SH-SY5Y (cell line): ENCODE measurements around the gene GAS7.

Experiments used
- GATA2 ChIP-seq: IDR thresholded peaks from 2 replicates; pipeline ENCODE4 v1.6.1; 2011; ENCODE audit warnings: mild to moderate bottlenecking, low read depth, low read length
- GATA3 ChIP-seq: IDR thresholded peaks from 2 replicates; pipeline ENCODE4 v1.6.1; 2011; ENCODE audit warnings: low read depth, mild to moderate bottlenecking, low read length, moderate library complexity

Gene GAS7

GRCh38 chr17:10144982-10145381 lies 53.4 kb downstream of the GAS7 start:
- TF ChIP-seq GATA3 (no peak), GATA2 (no peak)

GRCh38 chr17:10144456-10144855 lies 54.0 kb downstream of the GAS7 start:
- TF ChIP-seq GATA2 (no peak), GATA3 (no peak)

DNA sequence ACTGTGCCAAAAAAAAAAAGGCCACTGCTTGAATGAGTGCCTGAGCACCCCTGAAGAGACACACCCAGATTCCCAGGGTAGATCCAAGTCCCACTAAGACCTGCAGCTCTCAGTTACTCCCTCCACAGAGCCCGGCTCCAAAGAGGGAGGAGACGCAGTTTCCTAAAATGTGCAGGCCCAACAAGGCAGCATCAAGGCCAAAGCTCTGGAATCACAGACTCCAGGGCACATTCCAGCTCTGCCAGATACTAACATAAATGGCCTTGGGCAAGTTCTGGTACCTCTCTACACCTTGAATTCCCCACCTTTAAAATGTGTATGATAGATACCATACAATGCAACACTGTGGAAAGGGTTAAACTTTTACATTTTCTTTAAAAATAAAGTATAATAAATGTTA lies 57.0 kb downstream of the GAS7 start:
- no peak for TF ChIP-seq GATA2
- TF ChIP-seq GATA3, result no peak

- no peak for TF ChIP-seq GATA3
- TF ChIP-seq GATA2, result no peak
Observed at GRCh38 chr17:10139577-10139976, 58.8 kb downstream of the GAS7 start.

DNA sequence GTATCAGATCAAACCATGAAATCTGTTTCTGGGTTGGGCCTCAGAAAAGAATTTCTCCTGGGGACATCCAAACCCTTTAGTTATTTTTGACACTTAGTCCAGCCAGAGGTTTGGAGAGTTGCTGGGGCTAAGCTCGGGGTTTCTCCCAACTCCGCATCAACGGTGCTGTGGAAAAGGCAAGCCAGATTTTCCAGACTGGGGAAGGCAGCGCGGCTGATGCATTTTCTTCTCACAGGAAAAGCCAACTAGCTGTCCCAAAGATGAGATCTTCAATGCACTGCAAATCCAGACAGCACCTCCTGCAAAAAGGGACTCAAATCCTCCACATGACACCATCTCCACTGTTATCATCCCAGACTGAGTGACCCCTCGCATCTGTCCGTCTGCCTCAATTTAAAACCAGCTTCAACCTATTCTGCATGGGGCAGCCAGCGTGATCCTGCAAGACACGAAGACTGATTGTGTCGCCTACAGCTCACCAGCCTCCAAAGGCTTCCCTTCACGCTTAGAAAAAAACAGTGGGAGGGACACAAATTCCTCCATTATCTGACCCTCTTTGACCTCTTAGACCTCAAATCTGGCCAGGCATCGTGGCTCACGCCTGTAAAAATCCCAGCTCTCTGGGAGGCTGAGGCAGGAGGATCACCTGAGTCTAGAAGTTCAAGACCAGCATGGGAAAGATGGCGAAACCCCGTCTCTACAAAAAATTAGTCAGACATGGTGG lies 62.0 kb downstream of the GAS7 start:
- TF ChIP-seq GATA2 (no peak), GATA3 (no peak)

DNA sequence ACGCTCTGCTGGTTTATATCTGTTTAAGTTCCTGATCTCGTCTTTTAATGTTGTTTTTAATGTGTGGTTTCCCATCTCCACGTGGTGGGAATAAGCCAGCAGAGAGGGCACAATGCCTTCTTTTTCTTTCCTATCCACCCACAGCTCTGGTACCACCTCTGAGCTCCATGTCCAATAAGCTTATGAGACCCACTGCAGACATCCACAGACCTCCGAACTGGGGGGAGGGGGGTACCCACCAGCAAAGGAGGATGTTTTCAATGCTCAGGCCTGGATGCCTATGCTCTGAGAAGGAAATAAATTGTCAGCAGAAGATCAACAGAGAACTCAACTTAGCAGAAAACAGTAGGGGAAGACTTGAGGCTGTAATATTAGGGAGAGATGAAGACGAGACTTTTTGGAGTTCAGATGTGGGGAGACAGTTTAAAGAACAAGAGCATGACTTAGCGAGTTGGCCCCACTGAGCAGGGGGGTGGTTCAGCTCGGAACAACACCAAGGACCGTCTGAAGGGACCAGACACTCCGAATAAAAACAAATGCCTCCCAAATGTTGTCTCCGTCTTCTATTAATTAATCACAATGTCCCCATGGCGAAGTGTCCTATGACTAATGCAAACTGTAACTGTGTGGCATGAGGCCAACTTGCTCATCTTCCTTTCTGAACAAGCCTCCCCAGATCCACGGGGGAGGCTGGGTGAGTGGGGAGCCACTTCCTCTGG lies 62.7 kb downstream of the GAS7 start:
- TF ChIP-seq GATA3 (no peak), GATA2 (no peak)

DNA sequence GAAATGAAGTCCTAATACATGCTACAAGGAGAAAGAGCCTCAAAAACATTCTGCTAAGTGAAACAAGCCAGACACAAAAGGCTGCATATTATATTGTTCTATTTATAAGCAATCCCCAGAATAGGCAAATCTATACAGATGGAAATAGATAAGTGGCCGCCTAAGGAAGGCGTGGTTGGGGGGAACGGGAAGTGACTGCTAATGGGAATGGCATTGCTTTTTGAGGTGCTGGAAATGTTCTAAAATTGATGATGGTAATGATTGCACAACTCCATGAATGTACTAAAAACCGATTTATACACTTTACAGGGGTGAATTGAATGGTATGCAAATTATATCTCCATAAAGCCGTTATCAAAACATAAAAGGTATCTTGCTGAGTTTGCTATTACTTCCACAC lies 67.7 kb downstream of the GAS7 start:
- TF ChIP-seq GATA3 (no peak), GATA2 (no peak)

DNA sequence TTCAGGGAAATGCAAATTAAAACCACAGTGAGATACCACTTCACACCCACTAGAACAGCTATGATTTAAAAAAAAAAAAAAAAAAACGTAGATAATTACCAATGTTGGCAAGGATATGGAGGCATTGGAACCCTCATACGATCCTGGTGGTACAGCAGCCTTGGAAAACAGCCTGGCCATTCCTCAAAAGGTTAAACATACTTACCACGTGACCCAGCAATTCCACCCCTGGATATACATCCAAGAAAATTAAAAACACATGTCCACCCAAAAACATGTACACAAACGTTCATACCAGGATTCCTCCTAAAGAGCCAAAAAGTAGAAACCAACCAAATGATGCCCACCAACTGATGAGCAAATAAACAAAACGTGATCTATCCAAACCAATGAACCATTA lies 68.1 kb downstream of the GAS7 start:
- no peak for TF ChIP-seq GATA3
- TF ChIP-seq GATA2, result no peak

DNA sequence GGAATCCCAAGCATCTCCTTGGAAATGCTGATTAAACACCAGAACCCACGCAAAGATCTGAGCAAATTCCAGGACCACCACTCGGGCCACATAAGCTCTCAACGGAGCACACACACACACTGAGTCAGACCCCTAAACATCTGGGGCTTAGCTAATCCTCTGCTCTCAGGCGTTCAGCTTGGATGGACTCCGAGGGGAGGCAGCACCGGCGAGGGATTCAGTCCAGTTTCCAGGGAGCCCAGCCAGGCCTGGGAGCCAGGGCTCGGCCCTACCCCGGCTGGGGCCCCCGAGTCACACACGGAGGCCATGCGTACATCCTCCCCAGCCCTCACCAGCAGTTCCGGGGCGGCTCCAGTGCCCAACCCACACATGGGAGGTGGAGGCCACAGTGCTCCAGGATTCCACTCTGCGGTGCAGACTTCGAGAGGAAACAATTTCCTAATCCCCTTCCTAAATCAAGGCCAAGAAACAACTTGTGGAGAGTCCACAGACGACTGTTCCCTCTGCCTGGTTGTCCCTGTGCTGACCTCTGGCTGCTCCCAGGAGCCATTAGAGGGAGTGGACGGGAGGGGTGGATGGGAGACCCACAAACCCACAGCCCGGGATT lies 70.5 kb downstream of the GAS7 start:
- TF ChIP-seq GATA3, result no peak
- TF ChIP-seq GATA2, result no peak

DNA sequence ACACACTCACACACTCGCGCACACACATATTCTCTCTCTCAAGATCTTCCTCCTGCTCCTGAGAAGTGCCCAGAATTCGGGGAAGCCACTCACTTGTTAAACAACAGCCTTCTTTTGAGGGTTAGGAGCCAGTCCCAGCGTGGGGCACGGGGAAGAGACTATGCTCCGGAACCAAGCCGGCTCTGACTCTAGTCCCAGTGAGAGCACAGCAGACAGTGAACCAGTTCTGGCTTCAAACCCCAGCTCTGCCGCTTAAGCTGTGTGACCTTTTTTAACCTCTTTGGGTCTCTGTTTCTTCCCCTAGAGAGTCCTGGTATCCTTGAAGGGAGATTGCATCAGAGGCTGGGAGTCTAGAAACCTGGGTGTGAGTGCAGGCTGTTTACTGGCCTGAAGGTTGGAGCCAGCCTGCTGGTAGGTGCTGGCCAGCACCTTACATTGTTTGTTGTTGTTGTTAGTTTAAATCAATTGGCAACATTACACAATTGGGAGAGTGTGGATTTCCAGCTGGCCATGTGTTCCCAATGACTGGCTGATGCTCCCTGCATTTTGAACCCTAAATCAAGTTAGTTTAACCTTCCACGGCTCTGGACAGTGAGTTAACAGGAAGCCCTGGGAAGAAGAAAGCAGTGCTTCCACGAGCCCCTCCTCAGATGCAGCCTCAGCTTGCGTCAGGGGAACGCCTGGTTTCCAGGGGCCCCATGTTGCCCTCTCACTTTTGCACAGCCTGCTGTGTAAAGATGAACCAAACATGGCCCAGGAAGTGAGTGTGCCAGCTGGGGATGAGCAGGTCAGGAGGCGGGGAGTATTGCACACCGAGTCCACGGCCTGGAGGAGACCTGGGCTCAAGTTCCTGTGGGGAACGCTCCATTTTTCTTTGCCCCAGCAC lies 71.5 kb downstream of the GAS7 start:
- TF ChIP-seq GATA2, result no peak
- no peak for TF ChIP-seq GATA3

DNA sequence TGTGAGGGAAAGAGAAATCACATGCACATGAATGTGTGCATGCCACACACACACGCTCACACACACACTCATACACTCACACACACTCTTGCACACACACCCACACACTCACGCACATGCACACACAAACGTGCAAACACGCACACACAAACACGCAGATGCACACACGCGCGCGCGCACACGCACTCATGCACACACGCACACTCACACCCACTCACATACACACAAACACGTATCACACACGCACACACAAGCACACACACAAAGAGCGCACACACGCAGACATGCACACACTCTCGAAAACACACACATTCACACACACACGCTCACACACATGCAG lies 72.2 kb downstream of the GAS7 start:
- TF ChIP-seq GATA3 (no peak), GATA2 (no peak)

DNA sequence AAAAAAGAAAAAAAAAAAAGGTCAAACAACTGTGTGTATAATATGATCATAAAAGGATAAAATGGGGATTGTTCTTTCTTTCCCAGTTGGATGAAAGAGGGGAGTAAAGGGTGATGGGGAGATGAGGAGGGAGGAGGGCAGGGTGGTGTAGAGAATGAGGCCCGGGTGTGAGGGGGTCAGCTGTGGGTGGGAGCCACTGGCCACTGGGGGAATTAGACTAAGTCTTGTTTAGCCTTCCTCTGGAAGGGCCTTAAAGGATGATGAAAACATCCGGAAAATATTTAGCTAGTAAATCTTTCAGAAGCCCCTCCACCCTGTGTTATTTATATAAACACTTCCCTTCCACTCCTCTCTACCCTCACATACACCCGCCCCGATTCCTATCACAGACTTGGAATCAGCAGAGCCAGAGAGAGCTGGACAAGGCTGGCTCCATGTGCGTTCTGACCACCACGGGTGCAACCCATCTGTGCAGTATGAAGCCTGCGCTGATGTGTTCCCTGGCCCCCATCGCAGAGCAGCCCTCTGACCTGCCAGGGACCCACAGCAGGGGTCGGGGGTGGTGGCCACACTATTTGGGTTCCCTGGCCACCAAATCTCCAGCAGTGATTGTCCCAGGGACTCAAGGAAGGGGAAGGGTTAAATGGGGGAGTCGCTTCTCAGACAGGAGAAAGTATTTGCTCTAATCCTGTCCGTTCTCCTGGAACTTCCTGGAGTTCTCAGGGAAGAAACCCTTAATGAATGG lies 72.7 kb downstream of the GAS7 start:
- no peak for TF ChIP-seq GATA3

- no peak for TF ChIP-seq GATA3
- TF ChIP-seq GATA2, result no peak
Observed at GRCh38 chr17:10123093-10123492, 75.3 kb downstream of the GAS7 start.
